Amniotic epithelial cell (primary cell): ENCODE data around the gene GSTT2B.
"Not testable (repeated sequence)": the region's sequence is repeated elsewhere in the genome, so short reads cannot be mapped to it uniquely, and the experiment has no call there.

Experiments
- DNase-seq: peaks from one replicate; pipeline ENCODE4 v3.0.0-alpha.2; 2010; ENCODE audit warnings: low read depth

Gene GSTT2B

GRCh38 chr22:23940166-23940565 lies 20.8 kb downstream of the GSTT2B start:
- DNase-seq = not testable (repeated sequence)

GRCh38 chr22:23939017-23939357 lies 22.0 kb downstream of the GSTT2B start:
- DNase-seq = no peak

GRCh38 chr22:23938328-23939016 lies 22.5 kb downstream of the GSTT2B start:
- DNase-seq = peak; percentile 41

GRCh38 chr22:23926561-23926960 lies 34.4 kb downstream of the GSTT2B start:
- no peak for DNase-seq

- DNase-seq = no peak
These were observed 35.9 kb downstream of the GSTT2B start for GRCh38 chr22:23925020-23925606.

GRCh38 chr22:23922921-23923320 lies 38.1 kb downstream of the GSTT2B start:
- no peak for DNase-seq

- peak; percentile 85 for DNase-seq
These were observed 39.3 kb downstream of the GSTT2B start for GRCh38 chr22:23921586-23922201.

- DNase-seq = not testable (repeated sequence)
These were observed 40.8 kb downstream of the GSTT2B start for GRCh38 chr22:23920267-23920611.

- DNase-seq = no peak
These were observed 45.7 kb downstream of the GSTT2B start for GRCh38 chr22:23915290-23915689.

- peak; percentile 99 for DNase-seq
These were observed 47.2 kb downstream of the GSTT2B start for GRCh38 chr22:23913661-23914353.

- DNase-seq = no peak
These were observed 47.7 kb downstream of the GSTT2B start for GRCh38 chr22:23913306-23913660.

GRCh38 chr22:23912293-23912903 lies 48.6 kb downstream of the GSTT2B start:
- no peak for DNase-seq

GRCh38 chr22:23911318-23911980 lies 49.5 kb downstream of the GSTT2B start:
- no peak for DNase-seq

GRCh38 chr22:23910496-23911190 lies 50.4 kb downstream of the GSTT2B start:
- DNase-seq = no peak

GRCh38 chr22:23909296-23909898 lies 51.6 kb downstream of the GSTT2B start:
- no peak for DNase-seq

GRCh38 chr22:23908587-23909205 lies 52.3 kb downstream of the GSTT2B start:
- no peak for DNase-seq

GRCh38 chr22:23907423-23907822 lies 53.6 kb downstream of the GSTT2B start:
- not testable (repeated sequence) for DNase-seq
